ENCODE results near the gene SOCS3. TPM values are rescaled to one million over a fixed set of nuclear protein-coding genes. Genes with fewer than 3 reads are reported as not detected.

The SOCS3 gene
- total RNA-seq, 1 experiment from 2014 or later = 103 TPM

DNA sequence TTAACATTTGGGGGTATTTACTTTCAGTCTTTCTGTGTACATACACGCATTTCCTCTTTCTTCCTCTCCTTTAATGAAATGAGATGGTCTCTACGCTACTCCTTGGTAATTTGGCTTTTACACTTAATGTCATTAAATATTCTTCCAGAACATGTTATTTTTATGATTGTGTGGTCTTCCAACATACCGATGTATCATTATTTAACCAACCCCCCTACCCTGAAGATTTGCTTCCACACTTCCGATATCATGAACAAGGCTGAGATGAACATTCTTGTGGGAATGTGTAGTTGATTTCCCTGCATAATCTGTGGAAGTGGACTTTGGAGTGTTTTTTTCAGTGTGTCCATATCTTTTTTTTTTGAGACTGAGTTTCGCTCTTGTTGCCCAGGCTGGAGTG is 16.3 kb upstream of the SOCS3 start:
- no peak for TF ChIP-seq EZH2phosphoT487 (IDR thresholded peaks at IDR 0.05; ENCODE audit: borderline replicate concordance, low read length)
- no peak for TF ChIP-seq EZH2 (IDR thresholded peaks at IDR 0.05; ENCODE audit: low read length, unreplicated experiment)
- TF ChIP-seq CTCF (conservative IDR thresholded peaks at IDR 0.05; ENCODE audit: low read depth, low read length) = no peak
- Histone ChIP-seq H3K4me2 (ENCODE audit: low read length) (peak overlapping the region; percentile 50), H3K4me3 (ENCODE audit: low read length) (no peak overlapping the region), H3K79me2 (ENCODE audit: low read length) (peaks cover 27% of the 10 kb centered on the region), H3K27me3 (ENCODE audit: low read length) (no peaks in the 10 kb centered on the region), H3F3A (ENCODE audit: low read length, unreplicated experiment) (peaks cover 9% of the 10 kb centered on the region), H3K27ac (ENCODE audit: low read length) (peak overlapping the region; percentile 71), H3K9me2 (replicated peaks; ENCODE audit: low read length) (no peaks in the 10 kb centered on the region), H3K9ac (ENCODE audit: low read length) (no peak overlapping the region), H3K4me1 (ENCODE audit: insufficient read depth, low read length) (peaks cover 56% of the 10 kb centered on the region), H4K20me1 (ENCODE audit: low read length) (peaks cover 7% of the 10 kb centered on the region; the same call in 1 of the 2 replicates), H3K36me3 (ENCODE audit: low read depth, low read length) (peaks cover 4% of the 10 kb centered on the region; the same call in 1 of the 2 replicates), H2AFZ (ENCODE audit: low read length) (no peak overlapping the region; the same call in 1 of the 2 replicates), H3K9me3 (ENCODE audit: low read length) (no peaks in the 10 kb centered on the region)
- ChIA-PET CTCF (no interaction called here), POLR2A (ENCODE audit: unreplicated experiment) (no interaction called here)
- BruUV-seq (replicated peaks) = no TSS peak
- intact Hi-C loops (cut with micrococcal nuclease) = no loop called here
- ATAC-seq (no peak), DNase-seq (no peak)

DNA sequence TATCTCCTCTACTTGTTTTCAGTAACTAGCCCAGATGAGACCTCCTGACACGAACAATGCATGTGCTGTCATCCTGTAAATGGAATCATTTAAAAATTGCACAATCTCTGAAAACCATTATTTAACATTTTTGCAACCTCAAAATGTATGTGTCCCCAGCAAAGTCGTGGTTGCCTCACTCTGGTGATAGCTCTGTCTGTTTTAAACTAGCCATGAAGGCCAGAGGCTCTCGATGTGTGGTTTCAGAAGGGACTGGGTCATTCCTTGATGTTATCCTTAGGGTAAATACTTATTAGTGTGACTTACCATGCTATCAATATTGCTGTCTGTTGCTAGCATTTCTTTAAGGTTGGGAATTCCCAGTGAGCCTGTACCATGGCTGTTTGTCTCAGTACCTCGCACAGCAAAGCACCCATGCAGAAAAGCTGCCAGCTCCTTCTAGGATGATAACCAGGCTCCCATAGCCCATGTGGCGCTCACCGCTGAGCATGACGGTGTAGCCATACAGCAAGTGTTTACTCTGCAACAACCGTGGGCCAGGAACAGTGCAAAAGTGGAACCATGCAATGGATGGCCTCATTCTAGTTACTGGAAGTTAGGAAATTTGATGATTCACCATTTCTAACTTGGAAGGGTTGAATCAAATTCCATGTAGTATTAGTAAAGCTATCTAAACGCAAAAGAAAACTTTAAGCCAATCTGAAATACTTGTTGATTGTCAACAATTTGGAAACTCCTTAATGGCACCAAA is 15.7 kb upstream of the SOCS3 start:
- Histone ChIP-seq H3K4me1 (ENCODE audit: insufficient read depth, low read length) (peaks cover 50% of the 10 kb centered on the region), H3K9me2 (replicated peaks; ENCODE audit: low read length) (no peaks in the 10 kb centered on the region), H3K27ac (ENCODE audit: low read length) (peak overlapping the region; percentile 71), H3F3A (ENCODE audit: low read length, unreplicated experiment) (peaks cover 9% of the 10 kb centered on the region), H2AFZ (ENCODE audit: low read length) (peak overlapping the region; percentile 32), H3K4me3 (ENCODE audit: low read length) (no peak overlapping the region), H3K4me2 (ENCODE audit: low read length) (peak overlapping the region; percentile 50), H4K20me1 (ENCODE audit: low read length) (peaks cover 4% of the 10 kb centered on the region; the same call in 1 of the 2 replicates), H3K9me3 (ENCODE audit: low read length) (no peaks in the 10 kb centered on the region), H3K36me3 (ENCODE audit: low read depth, low read length) (peaks cover 4% of the 10 kb centered on the region; the same call in 1 of the 2 replicates), H3K79me2 (ENCODE audit: low read length) (peaks cover 21% of the 10 kb centered on the region), H3K27me3 (ENCODE audit: low read length) (no peaks in the 10 kb centered on the region), H3K9ac (ENCODE audit: low read length) (peak overlapping the region; percentile 16)
- DNase-seq (peak; percentile 85), ATAC-seq (peak; percentile 28)
- POLR2A ChIA-PET (ENCODE audit: unreplicated experiment) = interaction anchor here (0.7 kb wide), 1 partner anchor 59 kb away, joined by 3 read pairs; no protein-coding TSS in a partner anchor
- intact Hi-C loops (cut with micrococcal nuclease) = no loop called here
- TF ChIP-seq EZH2phosphoT487 (IDR thresholded peaks at IDR 0.05; ENCODE audit: borderline replicate concordance, low read length) (no peak), CTCF (conservative IDR thresholded peaks at IDR 0.05; ENCODE audit: low read depth, low read length) (no peak), EZH2 (IDR thresholded peaks at IDR 0.05; ENCODE audit: low read length, unreplicated experiment) (no peak)
- CTCF ChIA-PET = no interaction called here
- BruUV-seq (replicated peaks) = no TSS peak

Measured in PC-3 (cell line).